HG03045 (cell line): Measurements from ENCODE around the gene USP24.
"Not testable (repeated sequence)": the region's sequence is repeated elsewhere in the genome, so short reads cannot be mapped to it uniquely, and the experiment has no call there.

Experiments used
- ATAC-seq: cut with Tn5 transposase; IDR thresholded peaks from one replicate; pipeline ENCODE4 v1.9.1; 2021; ENCODE audit warnings: mild to moderate bottlenecking, moderate library complexity; ENCODE audit not compliant: unreplicated experiment

The USP24 gene

GRCh38 chr1:55200667-55201066 is 14.5 kb downstream of the USP24 start:
- no peak for ATAC-seq

DNA sequence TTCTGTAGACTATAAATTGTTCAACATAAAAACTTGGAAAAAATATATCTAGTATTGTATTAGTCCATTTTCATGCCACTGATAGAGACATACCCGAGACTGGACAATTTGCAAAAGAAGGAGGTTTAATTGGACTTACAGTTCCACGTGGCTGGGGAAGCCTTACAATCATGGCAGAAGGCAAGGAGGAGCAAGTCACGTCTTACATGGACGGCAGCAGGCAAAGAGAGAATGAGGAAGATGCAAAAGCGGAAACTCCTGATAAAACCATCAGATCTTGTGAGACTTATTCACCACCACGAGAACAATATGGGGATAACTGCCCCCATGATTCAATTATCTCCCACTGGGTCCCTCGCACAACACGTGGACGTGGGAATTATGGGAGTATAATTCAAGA is 15.4 kb downstream of the USP24 start:
- ATAC-seq = not testable (repeated sequence)

GRCh38 chr1:55198044-55198443 is 17.1 kb downstream of the USP24 start:
- ATAC-seq = no peak

DNA sequence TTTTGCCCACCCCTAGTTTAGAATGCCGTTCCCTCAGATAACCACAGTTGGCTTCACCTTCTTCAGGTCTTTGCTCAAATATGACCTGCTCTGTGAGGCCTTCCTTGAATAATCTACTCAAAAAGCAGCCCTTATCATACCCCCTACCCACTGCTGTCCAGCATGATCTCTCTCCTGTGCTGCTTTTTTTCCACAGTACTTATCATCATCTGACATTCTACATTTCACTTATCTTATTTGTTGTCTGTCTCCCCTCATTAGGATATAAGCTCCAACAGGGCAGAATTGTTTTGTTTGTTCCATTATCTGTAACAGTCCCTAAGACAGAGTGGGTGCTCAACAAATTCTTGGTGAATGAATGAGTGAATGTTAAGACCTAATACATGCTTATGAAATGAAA is 18.1 kb downstream of the USP24 start:
- no peak for ATAC-seq

DNA sequence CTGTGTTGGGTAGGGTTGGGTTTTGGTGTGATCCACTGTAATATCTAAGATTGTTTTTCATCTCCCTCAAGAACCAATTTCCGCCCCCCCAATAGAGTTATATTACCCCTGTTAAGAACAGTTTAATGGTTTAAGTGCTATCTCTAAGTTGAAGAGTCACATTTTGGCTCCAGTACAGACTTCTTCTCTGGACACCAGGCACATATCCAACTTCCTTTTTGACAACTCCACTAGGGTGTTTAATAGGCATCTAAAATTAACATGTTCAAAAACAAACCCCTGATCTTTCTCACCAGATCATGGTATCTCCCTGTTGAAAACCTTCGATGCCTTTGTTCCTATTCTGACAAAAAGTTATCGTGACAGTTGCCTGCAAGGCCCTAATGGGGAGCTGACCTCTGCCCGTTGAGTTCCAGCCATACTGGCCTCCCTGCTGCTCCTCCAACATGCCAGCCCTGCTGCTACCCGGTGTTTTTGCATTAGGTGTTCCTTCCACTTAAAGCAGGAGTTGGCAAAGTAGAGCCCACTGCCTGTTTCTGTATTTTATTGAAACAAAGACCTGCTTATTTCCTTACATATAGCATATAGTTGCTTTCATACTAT is 18.6 kb downstream of the USP24 start:
- no peak for ATAC-seq

DNA sequence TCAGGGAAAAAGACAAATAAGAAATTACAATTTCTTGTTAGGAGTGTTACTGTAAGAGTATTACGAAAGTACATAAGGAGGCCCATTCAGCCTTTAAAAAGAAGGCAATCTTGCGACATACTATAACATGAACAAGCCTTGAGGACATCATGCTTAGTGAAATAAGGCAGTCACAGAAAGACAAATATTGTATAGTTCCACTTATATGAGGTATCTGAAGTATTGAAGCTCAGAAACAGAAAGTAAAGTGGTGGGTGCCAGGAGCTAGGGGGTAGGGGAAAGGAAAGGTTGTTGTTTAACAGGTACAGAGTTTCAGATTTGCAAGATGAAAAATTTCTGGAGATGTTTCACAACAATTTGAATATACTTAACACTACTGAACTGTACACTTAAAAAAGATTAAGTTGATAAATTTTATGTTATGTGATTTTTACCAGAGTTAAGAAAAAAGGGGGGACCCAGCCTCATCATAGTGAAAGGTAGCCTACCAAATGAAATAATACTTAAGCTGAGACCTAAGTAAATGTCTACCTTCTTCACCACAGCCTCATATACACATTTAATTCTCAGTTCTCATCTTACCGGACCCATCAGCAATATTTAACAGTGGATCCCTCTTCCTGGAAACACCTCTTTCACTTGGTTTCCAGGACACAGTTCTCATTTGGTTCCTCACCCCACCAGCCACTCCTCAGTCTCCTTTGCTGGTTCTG is 19.5 kb downstream of the USP24 start:
- ATAC-seq = no peak

DNA sequence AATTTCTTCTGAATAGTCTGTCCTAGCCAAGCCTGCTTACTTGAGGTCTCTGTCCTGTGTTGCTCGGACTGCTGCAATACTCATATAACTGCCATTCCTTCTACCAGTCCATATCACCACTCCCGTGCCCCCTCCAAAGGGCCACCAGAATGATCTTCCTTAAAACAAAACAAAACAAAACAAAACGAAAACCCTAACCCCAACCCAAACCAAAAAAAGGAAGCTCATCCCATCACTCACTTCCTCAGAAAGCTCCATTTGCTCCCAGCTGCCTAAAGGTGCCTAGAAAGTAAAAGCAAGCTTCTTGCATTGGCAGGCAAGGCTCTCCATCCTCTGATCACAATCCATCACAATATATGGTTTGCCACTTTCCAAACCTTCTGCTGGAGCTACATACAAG is 20.3 kb downstream of the USP24 start:
- ATAC-seq = no peak

DNA sequence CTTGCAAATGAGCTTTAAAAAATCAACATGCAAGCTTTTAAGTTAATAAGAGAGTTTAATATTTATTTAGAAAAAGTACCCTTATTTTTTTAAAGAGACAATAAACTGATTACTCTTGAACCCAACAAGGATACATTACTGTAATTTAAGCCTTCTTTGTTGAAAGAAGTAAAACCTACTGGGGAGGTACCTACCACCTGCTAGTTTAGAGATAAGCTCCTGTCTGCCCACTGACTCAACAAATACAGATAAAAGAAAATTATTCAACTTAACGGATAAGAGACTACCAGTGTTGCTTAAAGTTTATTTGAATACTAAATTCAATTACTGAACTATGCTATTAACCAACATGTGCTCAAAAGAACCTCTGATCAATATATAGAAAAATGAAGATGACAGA is 23.1 kb downstream of the USP24 start:
- ATAC-seq = no peak

GRCh38 chr1:55191219-55191952 is 23.8 kb downstream of the USP24 start:
- ATAC-seq = not testable (repeated sequence)

DNA sequence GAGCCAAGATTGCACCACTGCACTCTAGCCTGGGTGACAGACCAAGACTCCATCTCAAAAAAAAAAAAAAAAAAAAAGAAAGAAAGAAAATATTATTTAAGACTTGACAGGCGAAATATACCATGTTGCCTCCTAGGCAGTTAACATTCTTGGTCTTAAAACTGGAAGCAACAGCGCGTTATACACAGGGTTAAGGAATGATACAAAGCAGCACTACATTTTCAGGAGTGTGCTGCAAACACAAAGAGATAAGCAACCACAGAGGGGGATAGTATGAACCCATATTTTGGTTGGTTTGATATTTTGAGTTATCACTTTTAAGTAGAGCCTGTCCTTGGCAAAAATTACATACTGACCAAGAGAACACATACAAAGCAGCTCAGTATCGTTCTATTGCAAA is 25.1 kb downstream of the USP24 start:
- ATAC-seq = no peak

DNA sequence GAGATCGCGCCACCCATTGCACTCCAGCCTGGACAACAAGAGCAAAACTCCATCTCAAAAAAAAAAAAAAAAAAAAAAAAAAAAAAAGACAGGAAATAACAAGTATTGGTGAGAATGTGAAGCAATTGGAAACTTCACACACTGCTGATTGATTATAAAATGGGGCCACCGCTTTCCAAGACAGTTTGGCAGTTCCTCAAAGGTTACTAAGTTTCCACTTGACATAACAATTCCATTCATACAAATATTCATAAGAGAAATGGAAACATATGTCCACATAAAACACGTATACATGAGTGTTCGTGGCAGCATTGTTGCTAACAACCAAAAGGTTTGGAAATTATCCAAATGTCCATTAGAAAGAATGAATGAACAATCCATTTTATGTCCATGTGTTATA is 26.3 kb downstream of the USP24 start:
- ATAC-seq = no peak

GRCh38 chr1:55185832-55186231 is 29.3 kb downstream of the USP24 start:
- ATAC-seq = no peak

GRCh38 chr1:55184859-55185258 is 30.3 kb downstream of the USP24 start:
- no peak for ATAC-seq

- no peak for ATAC-seq
Observed at GRCh38 chr1:55181666-55182065, 33.5 kb downstream of the USP24 start.

- no peak for ATAC-seq
Observed at GRCh38 chr1:55180075-55180670, 35.0 kb downstream of the USP24 start.

DNA sequence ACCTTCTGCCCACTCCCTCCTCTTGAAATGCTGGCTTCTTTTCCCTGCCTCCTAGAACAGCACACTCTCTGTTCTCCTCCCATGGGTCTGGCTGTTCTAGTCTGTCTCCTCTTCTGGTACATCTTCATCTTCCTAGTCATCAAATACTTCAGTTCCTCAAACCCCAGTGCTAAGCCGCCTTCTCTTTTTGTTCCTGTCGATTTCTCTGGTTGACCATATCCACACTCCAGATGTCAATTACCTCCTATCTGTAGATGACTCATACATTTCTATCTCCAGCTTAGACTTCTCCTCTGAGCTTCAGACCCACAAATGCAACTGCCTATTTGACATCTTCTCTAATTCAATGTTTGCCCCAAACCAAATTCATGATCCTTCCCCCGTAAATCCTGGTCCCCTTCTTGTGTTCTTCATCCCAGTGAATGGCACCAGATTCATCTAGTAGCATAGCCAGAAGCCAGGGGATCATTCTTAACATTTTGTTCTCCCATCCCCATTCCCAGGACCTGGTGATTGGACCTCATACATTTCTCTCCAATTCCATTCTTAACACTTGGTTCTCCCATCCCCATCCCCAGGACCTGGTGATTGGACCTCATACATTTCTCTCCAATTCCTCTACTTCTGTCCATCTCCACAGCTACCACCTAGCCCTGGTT is 35.9 kb downstream of the USP24 start:
- no peak for ATAC-seq

GRCh38 chr1:55172687-55173086 is 42.5 kb downstream of the USP24 start:
- ATAC-seq = no peak

- no peak for ATAC-seq
Observed at GRCh38 chr1:55172272-55172671, 42.9 kb downstream of the USP24 start.

GRCh38 chr1:55171694-55172093 is 43.5 kb downstream of the USP24 start:
- ATAC-seq = no peak

GRCh38 chr1:55170426-55170825 is 44.7 kb downstream of the USP24 start:
- ATAC-seq = no peak

GRCh38 chr1:55169126-55169525 is 46.0 kb downstream of the USP24 start:
- ATAC-seq = no peak
